Large intestine (tissue), 3 donors: ENCODE measurements around the gene GNAQ. TPM values are rescaled to one million over a fixed set of nuclear protein-coding genes. Genes with fewer than 3 reads are reported as not detected.

Experiments used
- DNase-seq, 2 donors: peaks; one replicate each; pipeline versions ENCODE4 v3.0.0 to v3.0.0-alpha.2; 2013
- H3K27ac ChIP-seq: one replicate; pipeline ENCODE4 v1.5.1; 2013; ENCODE audit warnings: low read length
- H3K27me3 ChIP-seq: 2 replicates; pipeline ENCODE4 v1.6.1; 2013; ENCODE audit warnings: low read length; ENCODE audit not compliant: control insufficient read depth, insufficient read depth
- H3K36me3 ChIP-seq: 2 replicates; pipeline ENCODE4 v1.6.1; 2013; ENCODE audit warnings: low read length; ENCODE audit not compliant: control insufficient read depth, insufficient read depth
- H3K4me1 ChIP-seq: one replicate; pipeline ENCODE4 v1.6.1; 2013; ENCODE audit warnings: low read length; ENCODE audit not compliant: control insufficient read depth, insufficient read depth
- H3K4me3 ChIP-seq: one replicate; pipeline ENCODE4 v1.5.1; 2013; ENCODE audit warnings: low read length
- H3K9me3 ChIP-seq: one replicate; pipeline ENCODE4 v1.6.1; 2013; ENCODE audit warnings: mild to moderate bottlenecking, low read depth, low read length, moderate library complexity; ENCODE audit not compliant: control insufficient read depth
- WGBS: methylation state at CpG from one replicate; pipeline ENCODE4 v1.1.5; 2013; ENCODE audit warnings: low lambda C conversion rate; ENCODE audit not compliant: insufficient coverage; 5-methylcytosine and 5-hydroxymethylcytosine counted together
- polyA plus RNA-seq: library from polyadenylated mRNA; unstranded; fragments of 120-200 nt; gene quantifications from one replicate; pipeline ENCODE4 v1.2.1, GENCODE V29; 2013

GNAQ gene
- polyA plus RNA-seq, 1 donor: 34.0 TPM

GRCh38 chr9:77751341-77752091, 280.1 kb downstream of the GNAQ start:
- peak; percentile 36 to 39 for DNase-seq
- Histone ChIP-seq H3K9me3 (no peaks in the 10 kb centered on the region), H3K36me3 (peaks cover 8% of the 10 kb centered on the region), H3K27me3 (no peaks in the 10 kb centered on the region), H3K4me3 (no peak overlapping the region), H3K27ac (no peak overlapping the region), H3K4me1 (no peaks in the 10 kb centered on the region)
- WGBS: 57% methylated on average over 5 of the region's 8 CpGs

GRCh38 chr9:77750981-77751340, 280.6 kb downstream of the GNAQ start:
- Histone ChIP-seq H3K9me3 (no peaks in the 10 kb centered on the region), H3K27ac (no peak overlapping the region), H3K27me3 (no peaks in the 10 kb centered on the region), H3K36me3 (peaks cover 5% of the 10 kb centered on the region), H3K4me1 (no peaks in the 10 kb centered on the region), H3K4me3 (no peak overlapping the region)
- DNase-seq: no peak
- WGBS: no CpG with 5 or more reads among the region's 1 CpG

- no CpG with 5 or more reads among the region's 1 CpG for WGBS
- no peaks in the 10 kb centered on the region for H3K4me1 ChIP-seq
- no peaks in the 10 kb centered on the region for H3K27me3 ChIP-seq
- no peak overlapping the region for H3K4me3 ChIP-seq
- H3K9me3 ChIP-seq: no peaks in the 10 kb centered on the region
- no peak overlapping the region for H3K27ac ChIP-seq
- DNase-seq: no peak
- H3K36me3 ChIP-seq: peaks cover 2% of the 10 kb centered on the region
These were observed 281.3 kb downstream of the GNAQ start for GRCh38 chr9:77750284-77750683.

GRCh38 chr9:77748214-77748772, 283.3 kb downstream of the GNAQ start:
- H3K4me3 ChIP-seq: no peak overlapping the region
- no peaks in the 10 kb centered on the region for H3K27me3 ChIP-seq
- H3K9me3 ChIP-seq: no peaks in the 10 kb centered on the region
- peaks cover 2% of the 10 kb centered on the region for H3K36me3 ChIP-seq
- H3K27ac ChIP-seq: no peak overlapping the region
- DNase-seq: no peak
- H3K4me1 ChIP-seq: no peaks in the 10 kb centered on the region

- H3K27me3 ChIP-seq: no peaks in the 10 kb centered on the region
- no peak overlapping the region for H3K27ac ChIP-seq
- peaks cover 2% of the 10 kb centered on the region for H3K36me3 ChIP-seq
- no peaks in the 10 kb centered on the region for H3K4me1 ChIP-seq
- H3K4me3 ChIP-seq: no peak overlapping the region
- H3K9me3 ChIP-seq: no peaks in the 10 kb centered on the region
- no peak for DNase-seq
These were observed 284.4 kb downstream of the GNAQ start for GRCh38 chr9:77747163-77747562.

- H3K27ac ChIP-seq: no peak overlapping the region
- H3K9me3 ChIP-seq: no peaks in the 10 kb centered on the region
- no peaks in the 10 kb centered on the region for H3K27me3 ChIP-seq
- no peak overlapping the region for H3K4me3 ChIP-seq
- WGBS: 81% methylated on average over 2 of the region's 6 CpGs
- no peaks in the 10 kb centered on the region for H3K4me1 ChIP-seq
- H3K36me3 ChIP-seq: peaks cover 2% of the 10 kb centered on the region
- DNase-seq: no peak
These were observed 286.7 kb downstream of the GNAQ start for GRCh38 chr9:77744841-77745430.

- H3K27ac ChIP-seq: no peak overlapping the region
- WGBS: no CpG with 5 or more reads among the region's 1 CpG
- no peaks in the 10 kb centered on the region for H3K9me3 ChIP-seq
- H3K4me3 ChIP-seq: no peak overlapping the region
- H3K4me1 ChIP-seq: no peaks in the 10 kb centered on the region
- no peak for DNase-seq
- H3K27me3 ChIP-seq: no peaks in the 10 kb centered on the region
- no peaks in the 10 kb centered on the region for H3K36me3 ChIP-seq
These were observed 288.2 kb downstream of the GNAQ start for GRCh38 chr9:77743386-77743785.

- Histone ChIP-seq H3K27ac (no peak overlapping the region), H3K4me1 (no peaks in the 10 kb centered on the region), H3K4me3 (no peak overlapping the region), H3K27me3 (no peaks in the 10 kb centered on the region), H3K9me3 (no peaks in the 10 kb centered on the region), H3K36me3 (no peaks in the 10 kb centered on the region)
- no peak for DNase-seq
- 93% methylated on average over 4 of the region's 4 CpGs for WGBS
These were observed 292.7 kb downstream of the GNAQ start for GRCh38 chr9:77738932-77739331.

GRCh38 chr9:77735494-77735893, 296.1 kb downstream of the GNAQ start:
- H3K27ac ChIP-seq: no peak overlapping the region
- H3K9me3 ChIP-seq: no peaks in the 10 kb centered on the region
- no peaks in the 10 kb centered on the region for H3K36me3 ChIP-seq
- no peak for DNase-seq
- no CpG with 5 or more reads among the region's 5 CpGs for WGBS
- H3K27me3 ChIP-seq: no peaks in the 10 kb centered on the region
- H3K4me1 ChIP-seq: no peaks in the 10 kb centered on the region
- H3K4me3 ChIP-seq: no peak overlapping the region

GRCh38 chr9:77731930-77732329, 299.7 kb downstream of the GNAQ start:
- 83% methylated on average over 1 of the region's 8 CpGs for WGBS
- peak in 1 of 2 donors; percentile 49 for DNase-seq

More at GRCh38 chr9:77731930-77732329, 299.7 kb downstream of the GNAQ start:
- Histone ChIP-seq H3K36me3 (peaks cover 13% of the 10 kb centered on the region), H3K4me3 (no peak overlapping the region), H3K27ac (no peak overlapping the region), H3K4me1 (no peaks in the 10 kb centered on the region), H3K9me3 (no peaks in the 10 kb centered on the region), H3K27me3 (no peaks in the 10 kb centered on the region)
